ENCODE measurements around the gene LSM12. TPM values are rescaled to one million over a fixed set of nuclear protein-coding genes. Genes with fewer than 3 reads are reported as not detected.
A peak's percentile ranks its signal among the peaks of the same experiment; 100 is the strongest.

The LSM12 gene
- 90.8 and 95.6 TPM in 2 replicates for total RNA-seq (2014; rRNA removed; shearing (Covaris generic))

DNA sequence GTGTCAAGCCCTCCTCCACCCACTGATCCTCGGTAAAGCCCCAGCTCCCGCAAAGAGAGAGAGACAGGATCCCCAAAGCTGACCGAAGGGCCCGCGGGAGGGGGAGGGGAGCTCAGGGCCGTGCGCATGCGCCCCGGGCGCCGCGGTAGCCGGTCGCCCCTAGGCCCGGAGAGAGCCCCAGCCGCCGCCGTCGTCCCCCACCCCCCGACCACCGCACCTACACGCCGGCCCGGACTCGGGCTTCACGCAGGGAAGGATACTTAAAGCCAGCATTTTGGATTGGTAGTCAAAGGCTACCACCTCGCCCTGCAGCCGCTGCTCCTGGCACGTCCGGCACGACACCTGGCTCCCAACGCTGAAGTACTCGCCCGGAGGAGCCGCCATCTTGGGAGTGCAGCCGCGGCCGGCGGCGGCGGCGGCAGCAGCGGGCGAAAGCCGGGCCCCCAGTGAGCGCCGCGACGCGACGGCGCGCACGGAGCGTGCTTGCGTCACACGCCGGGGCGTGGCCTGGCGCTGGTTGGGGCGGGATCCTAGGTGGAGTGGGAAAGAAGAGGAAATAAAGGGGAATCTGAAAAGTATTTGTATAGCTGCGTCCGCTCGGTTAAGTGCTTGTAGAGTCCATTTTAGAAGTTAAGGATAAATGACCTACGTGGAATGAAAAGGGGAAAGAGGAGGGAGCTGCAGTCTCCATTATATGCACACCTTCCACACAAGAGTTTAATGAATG is at the start of gene LSM12:
LSM12 (minus strand) TSS at position 468 of the 727 bp plus-strand sequence; CDS start at position 384, 84 bp downstream.
- DNase-seq, result peak; percentile 93 to 94
- H3K4me3 ChIP-seq, result peak within 1 kb of the TSS; percentile 80
- peak within 1 kb of the TSS; percentile 88 for H3K27ac ChIP-seq
- H3K4me1 ChIP-seq, result no peaks in the 10 kb centered on the region
- no peaks in the 10 kb centered on the region for H3K9me3 ChIP-seq (replicated peaks)
- peaks cover 26% of the 10 kb centered on the region for H3K36me3 ChIP-seq
- no peaks in the 10 kb centered on the region for H3K27me3 ChIP-seq

DNA sequence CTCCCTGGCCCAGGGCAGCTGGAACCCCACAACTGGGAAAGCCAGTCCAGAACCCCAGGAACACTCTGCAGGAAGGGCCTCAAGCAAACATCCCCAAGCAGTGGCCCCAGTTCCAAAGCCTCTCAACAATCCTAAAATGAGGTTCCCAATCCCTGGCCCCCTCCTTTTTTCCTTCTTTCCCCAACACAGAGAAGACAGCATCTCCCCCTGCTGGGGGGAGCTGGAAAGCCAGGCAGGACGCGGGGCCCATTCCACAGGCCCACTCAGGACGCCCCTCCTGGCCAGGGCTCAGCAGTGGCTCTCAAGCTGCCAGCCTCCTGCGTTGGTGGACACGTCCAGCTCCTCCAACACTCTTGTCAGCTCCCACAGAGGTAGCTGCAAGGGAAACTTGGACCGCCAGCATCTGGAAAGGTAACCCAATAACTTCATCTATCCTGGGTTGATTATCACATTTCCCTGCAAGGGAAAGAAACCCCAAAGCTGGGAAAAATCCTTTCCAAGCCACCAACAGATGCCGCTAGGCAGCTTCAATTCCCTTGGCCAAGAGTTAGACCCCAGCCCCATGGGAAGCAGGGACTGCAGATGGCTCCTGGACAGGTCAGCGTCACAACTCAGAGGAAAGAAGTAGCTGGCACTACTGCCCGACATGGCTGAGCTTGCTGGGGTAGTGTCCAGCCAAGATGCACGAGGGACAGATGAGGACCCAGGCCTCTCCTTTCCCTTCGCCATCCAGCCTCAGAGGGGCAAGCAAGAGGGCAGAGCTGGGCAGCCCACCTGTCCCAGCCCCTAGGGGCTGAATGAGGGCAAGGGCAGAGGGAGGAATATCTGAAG is 49.3 kb upstream of the LSM12 start:
- Histone ChIP-seq H3K36me3 (no peaks in the 10 kb centered on the region), H3K4me3 (no peak overlapping the region), H3K27ac (no peak overlapping the region), H3K9me3 (replicated peaks) (no peaks in the 10 kb centered on the region), H3K27me3 (no peaks in the 10 kb centered on the region), H3K4me1 (peaks cover 26% of the 10 kb centered on the region)
- peak; percentile 67 to 79 for DNase-seq

DNA sequence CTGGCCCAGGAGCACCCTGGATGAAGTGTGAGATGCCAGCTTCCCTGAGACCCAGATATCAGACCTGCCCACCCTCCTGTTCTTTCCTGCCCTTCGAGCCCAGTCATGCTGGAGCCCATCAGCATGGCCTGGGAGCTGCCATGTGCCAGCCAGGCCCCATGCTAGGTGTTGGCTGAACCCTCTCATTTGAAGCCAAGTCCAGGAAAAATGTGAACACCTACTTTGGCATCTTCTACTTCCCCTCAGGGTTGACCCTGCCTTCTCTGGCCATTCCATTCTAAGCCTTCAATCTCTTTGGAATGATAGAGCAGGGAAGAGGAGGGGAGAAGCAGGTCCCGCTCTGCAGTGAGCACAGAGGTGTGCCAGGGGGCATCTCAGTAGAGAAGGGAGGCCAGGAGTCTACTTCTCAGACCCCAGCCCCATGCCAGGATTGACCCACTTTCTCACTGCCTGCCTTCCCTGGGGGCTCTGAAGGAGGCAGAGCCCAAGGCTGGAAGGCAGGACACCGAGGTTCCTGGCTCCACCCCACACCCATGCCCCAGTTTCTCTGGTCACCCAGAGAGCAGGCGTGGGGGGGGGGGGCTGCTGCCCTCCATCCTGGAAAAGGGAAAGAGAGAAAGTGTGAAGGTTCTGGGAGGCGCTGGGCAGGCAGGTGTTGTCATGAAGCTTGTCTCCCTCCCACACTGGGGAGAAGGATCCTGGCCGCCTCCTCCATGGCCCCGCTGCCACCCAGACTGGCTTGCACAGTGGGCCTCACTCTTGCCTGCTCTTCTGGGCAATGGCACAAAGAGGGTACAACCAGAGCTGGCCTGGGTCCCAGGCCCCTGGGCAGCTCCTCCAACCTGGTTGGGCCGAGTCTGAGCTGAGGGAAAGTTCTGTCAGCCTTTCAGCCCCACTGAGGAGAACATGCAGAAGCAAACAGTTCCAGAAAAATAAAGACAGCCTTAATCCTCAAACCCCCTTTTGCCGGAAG is 47.7 kb upstream of the LSM12 start:
- no peaks in the 10 kb centered on the region for H3K9me3 ChIP-seq (replicated peaks)
- H3K4me3 ChIP-seq, result no peak overlapping the region
- no peaks in the 10 kb centered on the region for H3K36me3 ChIP-seq
- H3K4me1 ChIP-seq, result peaks cover 33% of the 10 kb centered on the region
- DNase-seq, result no peak
- no peak overlapping the region for H3K27ac ChIP-seq
- H3K27me3 ChIP-seq, result no peaks in the 10 kb centered on the region

DNA sequence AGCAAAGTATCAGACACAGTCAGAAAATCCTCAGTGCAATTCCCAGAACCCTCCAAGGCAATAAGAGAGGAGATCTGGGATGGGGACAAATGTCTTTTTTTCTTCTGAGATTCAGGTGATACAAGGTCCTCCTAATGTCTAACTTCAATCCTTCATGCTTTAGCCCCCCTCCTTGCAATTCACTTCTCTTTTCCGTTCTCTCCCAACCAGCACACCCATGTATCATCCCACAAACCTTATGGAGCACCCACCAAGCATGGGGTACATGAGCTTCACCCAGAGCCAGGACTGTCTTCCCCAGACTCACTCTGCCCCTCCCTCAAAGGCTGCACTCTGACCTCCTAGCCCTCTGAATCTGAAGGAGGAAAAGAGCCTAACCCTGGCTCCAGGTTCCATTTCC is 46.9 kb upstream of the LSM12 start:
- Histone ChIP-seq H3K36me3 (no peaks in the 10 kb centered on the region), H3K4me3 (no peak overlapping the region), H3K27me3 (no peaks in the 10 kb centered on the region), H3K4me1 (peaks cover 38% of the 10 kb centered on the region), H3K27ac (no peak overlapping the region), H3K9me3 (replicated peaks) (no peaks in the 10 kb centered on the region)
- no peak for DNase-seq

DNA sequence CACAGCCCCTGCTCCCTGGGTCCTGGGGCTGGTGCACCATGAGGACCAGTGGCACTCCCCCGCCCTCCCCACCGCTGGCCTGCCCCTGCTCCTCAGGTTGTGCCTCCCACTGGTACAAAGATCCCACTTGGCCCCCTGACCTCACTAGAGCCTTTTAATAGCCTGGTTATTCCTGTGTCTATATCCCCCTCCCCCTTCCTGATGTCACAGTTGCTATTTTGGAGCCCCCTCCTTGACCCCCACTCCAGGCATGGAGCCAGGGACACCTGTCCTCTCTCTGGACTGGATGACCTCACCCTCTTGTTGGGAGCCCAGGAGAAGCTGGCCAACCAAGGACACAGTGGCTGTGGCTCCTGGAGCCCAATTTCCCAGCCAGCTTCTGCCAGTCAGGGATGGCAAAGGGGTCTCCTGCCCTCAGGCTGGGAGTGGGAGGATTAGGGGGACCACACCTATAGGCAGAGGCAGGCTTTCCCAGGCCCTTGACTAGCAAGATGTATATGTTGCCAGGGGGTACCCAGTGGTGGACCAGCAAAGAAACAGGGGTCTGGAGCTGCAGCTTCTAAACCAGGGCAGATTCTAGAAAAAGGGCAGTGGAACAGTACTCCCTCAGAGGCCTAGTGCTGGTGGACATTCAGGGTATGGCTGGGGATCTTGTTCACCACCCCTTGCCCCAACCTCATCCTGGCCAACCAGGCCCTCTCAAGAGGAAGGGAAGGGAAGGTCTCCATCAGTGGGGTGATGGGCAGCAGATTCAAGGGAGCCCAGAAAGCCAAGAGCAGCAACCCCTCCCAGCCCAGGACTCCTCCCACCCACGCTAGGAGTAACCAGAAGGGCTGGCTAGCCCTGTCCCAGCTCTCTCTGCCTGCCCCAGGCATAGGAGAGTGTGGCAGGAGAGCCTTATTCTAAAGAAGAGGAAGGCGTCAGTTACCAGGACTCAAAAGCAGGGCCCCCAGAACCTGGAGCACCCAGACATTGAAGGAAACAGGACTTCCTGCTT is 46.1 kb upstream of the LSM12 start:
- H3K36me3 ChIP-seq, result no peaks in the 10 kb centered on the region
- peaks cover 46% of the 10 kb centered on the region for H3K4me1 ChIP-seq
- no peaks in the 10 kb centered on the region for H3K27me3 ChIP-seq
- no peaks in the 10 kb centered on the region for H3K9me3 ChIP-seq (replicated peaks)
- no peak overlapping the region for H3K4me3 ChIP-seq
- peak; percentile 69 to 70 for DNase-seq
- H3K27ac ChIP-seq, result no peak overlapping the region

DNA sequence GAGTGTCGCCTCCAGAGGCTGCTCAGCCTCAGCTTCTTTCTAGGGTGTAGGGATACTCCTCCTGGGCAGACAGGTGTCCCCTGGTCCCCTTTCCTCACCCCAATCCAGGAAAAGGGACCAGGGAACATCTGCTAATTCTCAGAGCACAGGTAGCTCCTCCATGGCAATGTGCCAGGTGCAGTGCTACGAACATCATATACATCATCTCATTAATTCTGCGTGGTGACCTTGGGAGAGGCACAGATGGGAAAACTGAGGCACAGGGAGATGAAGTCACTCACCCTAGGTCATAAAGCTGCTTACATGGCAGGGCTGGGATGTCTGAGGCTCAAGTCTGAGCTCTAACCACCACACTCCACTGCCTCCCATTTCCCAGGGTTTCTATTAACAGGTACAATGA is 45.3 kb upstream of the LSM12 start:
- H3K4me3 ChIP-seq, result no peak overlapping the region
- H3K27me3 ChIP-seq, result no peaks in the 10 kb centered on the region
- no peak for DNase-seq
- H3K4me1 ChIP-seq, result peaks cover 54% of the 10 kb centered on the region
- no peak overlapping the region for H3K27ac ChIP-seq
- no peaks in the 10 kb centered on the region for H3K9me3 ChIP-seq (replicated peaks)
- H3K36me3 ChIP-seq, result no peaks in the 10 kb centered on the region

DNA sequence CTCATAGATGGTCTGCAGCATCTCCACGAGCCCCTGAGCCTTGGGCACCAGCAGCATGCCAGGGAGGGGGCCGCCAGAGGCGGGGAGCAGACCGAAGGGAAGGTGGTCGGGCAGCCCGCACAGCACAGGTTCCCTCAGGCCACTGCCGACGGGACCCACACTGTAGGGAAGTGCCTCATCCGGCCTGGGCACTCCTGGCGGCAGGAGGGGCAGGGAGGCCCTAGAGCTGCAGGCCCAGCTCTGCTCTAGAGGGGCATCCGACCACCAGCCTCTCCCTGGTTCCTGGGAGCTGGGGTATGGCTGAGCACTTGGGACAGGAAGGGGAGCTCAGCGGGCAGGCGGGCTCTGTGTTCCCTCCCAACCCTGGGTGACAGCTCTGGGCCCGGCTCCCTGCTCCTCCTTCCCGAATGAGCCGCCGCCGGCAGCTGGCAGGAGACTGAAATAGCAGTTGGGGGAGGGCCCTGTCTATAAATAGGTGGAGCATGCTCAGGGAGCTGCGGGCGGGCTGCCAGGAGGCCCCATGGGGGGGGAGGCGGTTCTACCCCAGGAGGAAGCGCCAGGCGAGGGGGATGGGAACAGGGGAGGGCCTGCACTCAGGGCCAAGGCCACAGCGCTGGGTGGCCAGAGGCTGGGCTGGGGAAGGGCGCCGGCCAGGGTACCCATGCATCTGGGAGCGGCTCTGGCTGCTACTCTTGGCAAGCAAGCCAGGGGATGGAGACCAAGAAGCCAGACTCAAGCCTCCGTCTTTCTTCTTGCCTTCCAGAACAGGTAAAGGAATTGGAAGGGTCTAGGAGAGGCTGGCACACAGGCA is 44.6 kb upstream of the LSM12 start:
- peak; percentile 97 to 99 for DNase-seq
- H3K9me3 ChIP-seq (replicated peaks), result no peaks in the 10 kb centered on the region
- no peaks in the 10 kb centered on the region for H3K36me3 ChIP-seq
- H3K27me3 ChIP-seq, result no peaks in the 10 kb centered on the region
- H3K4me3 ChIP-seq, result peak overlapping the region; percentile 62
- H3K27ac ChIP-seq, result peak overlapping the region; percentile 28; the same call in 1 of the 2 replicates
- peaks cover 58% of the 10 kb centered on the region for H3K4me1 ChIP-seq

DNA sequence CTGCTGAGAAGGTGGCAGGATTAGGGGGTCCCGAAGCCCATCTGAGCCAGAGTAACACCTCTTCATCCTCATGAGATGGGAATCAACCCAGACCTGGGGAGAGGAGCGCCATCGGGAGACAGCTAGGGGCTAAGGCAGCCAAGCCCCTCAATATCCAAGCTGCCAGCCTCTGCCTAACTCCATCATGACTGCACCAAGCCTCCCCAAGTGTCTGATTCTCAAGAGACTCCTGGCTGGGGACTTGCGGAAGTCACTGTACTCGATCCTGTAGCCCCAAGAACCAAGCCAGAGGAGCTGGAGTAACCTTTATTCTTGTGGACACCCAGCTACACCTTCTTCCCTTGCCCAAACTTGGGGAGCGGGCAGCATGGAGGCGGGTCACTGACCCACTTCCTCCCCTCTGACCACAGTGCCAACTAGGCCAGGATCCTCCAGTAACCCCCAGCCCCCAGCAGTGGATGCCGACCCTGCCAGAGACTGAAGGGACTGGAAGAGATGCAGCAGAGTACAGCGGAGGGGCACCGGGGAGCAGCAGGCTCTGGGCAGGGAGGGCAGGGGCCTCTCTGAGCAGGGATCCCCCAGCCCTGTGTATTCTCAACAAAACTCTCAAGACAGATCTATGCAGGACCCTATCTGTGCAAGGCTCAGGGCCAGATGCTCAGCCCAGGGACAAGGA is 43.7 kb upstream of the LSM12 start:
- Histone ChIP-seq H3K4me3 (peak overlapping the region; percentile 62), H3K27ac (peak overlapping the region; percentile 28; the same call in 1 of the 2 replicates)

DNA sequence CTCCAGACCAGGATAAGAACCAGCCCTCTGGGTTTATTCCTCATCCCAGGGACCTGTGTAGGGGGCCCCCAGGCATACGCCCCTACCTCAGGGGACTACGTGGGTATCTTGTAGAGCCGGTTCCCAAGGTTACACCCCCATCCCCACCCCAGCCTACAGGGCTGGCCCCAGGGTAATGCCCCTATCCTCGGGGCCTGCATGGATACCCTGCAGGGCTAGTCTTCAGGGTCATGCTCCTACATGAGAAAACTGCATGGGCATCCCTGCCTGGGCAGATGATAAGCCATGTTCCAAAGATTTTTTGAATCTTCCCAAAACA is 42.8 kb upstream of the LSM12 start:
- Histone ChIP-seq H3K27ac (peak overlapping the region; percentile 99), H3K9me3 (replicated peaks) (no peaks in the 10 kb centered on the region), H3K4me1 (peaks cover 66% of the 10 kb centered on the region), H3K36me3 (0 out of 2 replicates have a peak, but pooled peaks cover 2% of the 10 kb centered on the region), H3K4me3 (peak overlapping the region; percentile 62), H3K27me3 (no peaks in the 10 kb centered on the region)
- no peak for DNase-seq

More for the DNA sequence above, 43.7 kb upstream of the LSM12 start:
- Histone ChIP-seq H3K27me3 (no peaks in the 10 kb centered on the region), H3K36me3 (no peaks in the 10 kb centered on the region), H3K4me1 (peaks cover 60% of the 10 kb centered on the region), H3K9me3 (replicated peaks) (no peaks in the 10 kb centered on the region)
- no peak for DNase-seq

DNA sequence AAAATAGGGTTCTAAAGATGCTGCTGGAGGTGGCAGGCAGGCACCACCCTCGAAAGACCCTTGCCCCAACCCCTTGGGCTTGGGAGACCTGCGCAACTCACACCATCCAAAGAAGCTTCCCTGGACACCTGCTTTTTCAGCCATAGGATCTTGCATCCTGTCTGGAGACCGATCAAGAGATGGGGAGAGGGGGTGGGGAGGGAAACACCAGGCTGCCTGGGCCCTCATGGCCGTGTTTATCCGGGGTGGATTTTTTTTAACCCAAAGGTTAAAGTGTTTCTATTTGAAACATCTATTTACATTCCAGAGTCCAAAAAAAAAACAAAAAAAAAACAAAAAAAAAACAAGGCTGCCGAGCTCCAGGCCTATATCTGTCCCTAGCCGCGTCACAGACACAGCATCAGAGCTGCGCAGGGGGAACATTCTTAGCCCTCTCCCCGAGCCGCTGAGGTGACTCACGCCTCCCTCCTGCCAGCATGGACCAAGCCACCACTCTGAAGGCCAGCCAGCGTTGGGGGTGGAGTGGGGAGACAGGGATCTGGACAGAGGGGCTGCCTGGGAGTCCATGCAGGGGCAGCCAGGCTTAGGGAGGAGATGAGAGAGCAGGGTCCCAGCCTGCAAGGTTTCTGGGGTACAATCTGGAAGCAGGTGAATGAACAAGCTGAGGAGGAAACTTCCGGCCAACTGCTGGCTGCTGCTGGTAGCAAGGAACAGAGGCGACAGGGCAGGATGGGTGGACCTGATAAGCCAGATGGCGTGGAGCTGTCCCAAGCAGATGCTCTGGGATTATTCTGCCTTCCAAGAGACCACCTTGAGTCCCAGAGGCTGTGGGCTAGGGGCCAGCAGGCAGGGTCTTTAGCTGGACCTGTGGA is 42.2 kb upstream of the LSM12 start:
- Histone ChIP-seq H3K36me3 (peaks cover 7% of the 10 kb centered on the region; the same call in 1 of the 2 replicates), H3K27me3 (no peaks in the 10 kb centered on the region), H3K27ac (peak overlapping the region; percentile 99), H3K4me3 (peak overlapping the region; percentile 62), H3K4me1 (peaks cover 69% of the 10 kb centered on the region), H3K9me3 (replicated peaks) (no peaks in the 10 kb centered on the region)
- peak; percentile 86 for DNase-seq

DNA sequence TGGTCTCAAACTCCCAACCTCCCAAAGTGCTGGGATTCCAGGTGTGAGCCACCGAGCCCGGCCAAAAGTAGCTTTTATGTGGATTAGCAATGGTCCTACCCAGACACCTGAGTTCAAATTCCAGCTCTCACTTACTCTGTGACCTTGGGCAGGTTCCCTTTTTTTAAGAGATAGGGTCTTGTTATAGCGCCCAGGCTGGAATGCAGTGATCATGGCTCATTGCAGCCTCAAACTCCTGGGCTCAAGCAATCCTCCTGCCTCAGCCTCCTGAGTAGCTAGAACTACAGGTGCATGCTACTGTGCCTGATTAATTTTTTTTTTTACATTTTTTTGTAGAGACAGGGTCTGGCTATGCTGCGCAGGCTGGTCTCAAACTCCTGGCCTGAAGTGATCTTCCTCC is 40.3 kb upstream of the LSM12 start:
- H3K27me3 ChIP-seq, result no peaks in the 10 kb centered on the region
- no peak overlapping the region for H3K4me3 ChIP-seq
- H3K9me3 ChIP-seq (replicated peaks), result no peaks in the 10 kb centered on the region
- peaks cover 9% of the 10 kb centered on the region; the same call in 1 of the 2 replicates for H3K36me3 ChIP-seq
- peaks cover 65% of the 10 kb centered on the region for H3K4me1 ChIP-seq
- H3K27ac ChIP-seq, result peak overlapping the region; percentile 99
- no peak for DNase-seq

DNA sequence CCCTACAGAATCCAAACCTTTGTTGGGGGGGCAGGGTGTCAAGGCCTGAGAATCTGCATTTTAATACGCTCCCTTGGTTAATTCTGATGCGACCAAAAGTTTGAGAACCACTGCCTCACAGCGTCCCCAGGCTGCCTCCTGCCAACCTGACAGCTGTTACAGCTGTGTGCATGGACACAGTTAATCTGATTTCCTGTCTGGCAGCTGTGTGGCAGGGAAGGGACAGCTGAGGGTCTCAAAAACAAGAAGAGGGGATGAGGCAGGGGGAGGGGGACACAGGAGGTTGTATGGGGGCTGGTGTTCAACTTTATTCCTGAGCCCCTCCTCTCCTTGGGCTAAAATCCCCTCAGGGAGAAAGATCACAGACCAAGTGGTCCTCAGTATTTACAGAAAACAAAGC is 39.5 kb upstream of the LSM12 start:
- Histone ChIP-seq H3K27ac (peak overlapping the region; percentile 99), H3K9me3 (replicated peaks) (no peaks in the 10 kb centered on the region), H3K4me3 (no peak overlapping the region), H3K27me3 (no peaks in the 10 kb centered on the region), H3K36me3 (peaks cover 9% of the 10 kb centered on the region; the same call in 1 of the 2 replicates), H3K4me1 (peaks cover 62% of the 10 kb centered on the region)
- peak; percentile 98 to 99 for DNase-seq
